Activated T-helper 1 cell treated with anti-CD3 and anti-CD28 coated beads, Interleukin-12 subunit alpha, Interleukin-12 subunit beta, Interleukin-2, Interleukin-4 antibody, amounts not matched to agents 30 ng/mL and 10 ng/mL and 1 ng/mL, durations not matched to agents 14 hours and 24 hours and 36 hours (primary cell): Measurements from ENCODE around the gene MARCHF3. TPM values are rescaled to one million over a fixed set of nuclear protein-coding genes. Genes with fewer than 3 reads are reported as not detected.
"Not testable (repeated sequence)": the region's sequence is repeated elsewhere in the genome, so short reads cannot be mapped to it uniquely, and the experiment has no call there.

Experiments
- DNase-seq: peaks from one replicate; pipeline ENCODE4 v3.0.0; 2021; ENCODE audit warnings: low spot score
- H3K27ac Mint-ChIP-seq: one replicate; pipeline ENCODE4 v1.8.0; 2021; ENCODE audit warnings: mild to moderate bottlenecking, mixed read lengths
- H3K27me3 Mint-ChIP-seq: one replicate; pipeline ENCODE4 v1.8.0; 2022; ENCODE audit warnings: mild to moderate bottlenecking, moderate library complexity, mixed read lengths; ENCODE audit not compliant: insufficient read depth
- H3K36me3 Mint-ChIP-seq: one replicate; pipeline ENCODE4 v1.8.0; 2021; ENCODE audit warnings: low read depth, mixed read lengths
- H3K4me1 Mint-ChIP-seq: one replicate; pipeline ENCODE4 v1.8.0; 2021; ENCODE audit warnings: low read depth, mixed read lengths
- H3K4me3 Mint-ChIP-seq: one replicate; pipeline ENCODE4 v1.8.0; 2021; ENCODE audit warnings: mild to moderate bottlenecking, moderate library complexity, mixed read lengths
- H3K9me3 Mint-ChIP-seq: one replicate; pipeline ENCODE4 v1.8.0; 2021; ENCODE audit warnings: mixed read lengths
- intact Hi-C: fragments of 100-400 bp; cut with micrococcal nuclease; formaldehyde crosslinking; loops from one replicate; pipeline ENCODE4 v1.15.1; 2024
- total RNA-seq: library from RNA; stranded (reverse); gene quantifications from 2 replicates; pipeline ENCODE4 v1.2.3, GENCODE V29; 2022

Gene MARCHF3
- total RNA-seq, 1 donor from 2014 or later: 5.9 TPM

DNA sequence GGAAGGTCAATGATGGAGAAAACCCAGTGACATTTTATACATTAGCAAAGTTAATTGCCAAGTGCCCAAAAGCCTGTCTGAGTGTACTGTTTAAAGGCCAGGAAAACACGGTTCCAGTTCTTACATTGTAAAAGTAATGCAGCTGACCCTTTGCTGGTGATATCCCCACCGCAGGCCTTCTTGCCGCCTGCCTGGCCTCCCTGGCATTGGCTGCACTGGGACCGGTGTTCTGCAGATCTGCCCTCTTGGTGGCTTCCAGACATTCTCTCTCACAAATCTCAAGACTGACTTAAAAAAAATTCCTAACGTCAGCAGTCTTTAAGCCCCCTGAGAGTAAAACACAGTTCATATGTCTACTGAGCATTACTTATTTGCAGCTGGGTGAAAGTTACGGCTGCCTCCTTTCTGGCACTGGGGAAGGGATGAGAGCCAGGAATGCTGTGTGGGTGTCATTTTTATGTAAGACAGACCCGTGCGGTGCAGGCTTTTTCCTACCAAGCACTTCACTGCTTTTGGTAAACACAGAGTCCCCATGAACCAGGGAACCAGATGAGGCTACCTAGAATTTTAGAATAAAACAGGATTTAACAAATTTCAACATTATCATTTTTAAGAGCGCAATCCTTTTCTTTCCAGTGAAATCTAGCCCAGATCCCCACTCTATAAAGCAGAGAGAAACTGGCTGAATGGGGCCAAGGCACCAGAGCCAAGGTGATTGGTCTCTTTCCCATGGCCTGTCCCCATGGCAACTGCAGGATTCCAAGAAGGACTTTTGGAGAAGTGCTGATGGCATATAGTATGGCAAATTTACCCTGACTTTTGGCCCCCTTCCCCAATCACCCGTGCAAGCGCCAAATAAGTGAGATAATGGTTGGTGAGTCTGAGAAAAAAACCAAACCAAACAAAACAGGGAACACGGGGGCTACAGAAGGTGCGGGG is 172.6 kb downstream of the MARCHF3 start:
- intact Hi-C loops: no loop called here
- Mint-ChIP-seq H3K9me3 (no peaks in the 10 kb centered on the region), H3K36me3 (peaks cover 16% of the 10 kb centered on the region), H3K4me3 (no peak overlapping the region), H3K27me3 (no peaks in the 10 kb centered on the region), H3K4me1 (peaks cover 26% of the 10 kb centered on the region), H3K27ac (no peak overlapping the region)
- DNase-seq: no peak

DNA sequence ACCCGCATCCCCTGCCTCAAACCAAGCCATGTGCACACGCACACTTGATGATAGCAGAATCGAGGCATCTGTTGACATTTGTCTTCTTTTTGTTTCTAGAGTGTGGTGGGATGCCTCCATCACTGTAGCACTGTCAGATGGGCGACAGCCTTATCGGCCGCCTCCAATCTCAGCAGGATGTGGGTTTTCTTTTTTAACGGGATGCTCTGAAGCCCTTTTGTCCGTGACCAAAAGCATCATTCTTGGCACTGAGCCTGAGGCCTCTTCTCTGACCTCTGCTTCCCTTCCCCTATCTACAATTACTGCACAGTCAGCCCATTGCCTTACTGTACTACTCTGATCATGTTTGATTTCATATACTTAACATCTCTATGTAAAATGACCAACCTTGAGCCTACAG is 175.1 kb downstream of the MARCHF3 start:
- Mint-ChIP-seq H3K4me3 (peak overlapping the region; percentile 12), H3K4me1 (peaks cover 40% of the 10 kb centered on the region), H3K9me3 (no peaks in the 10 kb centered on the region), H3K27ac (peak overlapping the region; percentile 22), H3K27me3 (no peaks in the 10 kb centered on the region), H3K36me3 (peaks cover 12% of the 10 kb centered on the region)
- no peak for DNase-seq
- intact Hi-C loops: no loop called here

DNA sequence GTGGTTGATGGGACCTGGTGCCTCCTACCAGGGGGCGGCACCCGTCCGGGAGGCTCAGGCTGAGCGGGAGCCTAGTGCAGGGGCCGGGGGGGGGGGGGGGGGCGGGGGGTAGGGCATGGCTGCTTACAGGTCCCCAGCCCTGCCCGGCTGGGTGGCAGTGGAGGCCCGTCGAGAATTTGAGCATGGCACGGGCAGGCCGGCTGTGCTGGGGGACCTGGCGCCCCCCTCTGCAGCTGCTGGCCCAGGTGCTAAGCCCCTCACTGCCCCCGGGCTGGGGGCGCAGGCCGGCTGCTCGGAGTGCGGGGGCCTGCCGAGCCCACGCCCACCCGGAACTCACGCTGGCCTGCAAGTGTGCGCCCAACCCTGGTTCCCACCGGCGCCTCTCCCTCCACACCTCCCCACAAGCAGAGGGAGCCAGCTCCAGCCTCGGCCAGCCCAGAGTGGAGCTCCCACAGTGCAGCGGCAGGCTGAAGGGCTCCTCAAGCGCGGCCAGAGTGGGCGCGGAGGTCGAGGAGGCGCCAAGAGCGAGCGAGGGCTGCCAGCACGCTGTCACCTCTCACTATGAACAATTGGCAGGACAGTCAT is 175.7 kb downstream of the MARCHF3 start:
- Mint-ChIP-seq H3K36me3 (peaks cover 12% of the 10 kb centered on the region), H3K27ac (peak overlapping the region; percentile 22), H3K9me3 (no peaks in the 10 kb centered on the region), H3K4me1 (peaks cover 40% of the 10 kb centered on the region), H3K4me3 (no peak overlapping the region), H3K27me3 (no peaks in the 10 kb centered on the region)
- intact Hi-C loops: loop anchor here (5.0 kb wide), 2 partner anchors 218 to 252 kb away; partner anchors contain the start of genes C5orf63 and PHAX
- no peak for DNase-seq

DNA sequence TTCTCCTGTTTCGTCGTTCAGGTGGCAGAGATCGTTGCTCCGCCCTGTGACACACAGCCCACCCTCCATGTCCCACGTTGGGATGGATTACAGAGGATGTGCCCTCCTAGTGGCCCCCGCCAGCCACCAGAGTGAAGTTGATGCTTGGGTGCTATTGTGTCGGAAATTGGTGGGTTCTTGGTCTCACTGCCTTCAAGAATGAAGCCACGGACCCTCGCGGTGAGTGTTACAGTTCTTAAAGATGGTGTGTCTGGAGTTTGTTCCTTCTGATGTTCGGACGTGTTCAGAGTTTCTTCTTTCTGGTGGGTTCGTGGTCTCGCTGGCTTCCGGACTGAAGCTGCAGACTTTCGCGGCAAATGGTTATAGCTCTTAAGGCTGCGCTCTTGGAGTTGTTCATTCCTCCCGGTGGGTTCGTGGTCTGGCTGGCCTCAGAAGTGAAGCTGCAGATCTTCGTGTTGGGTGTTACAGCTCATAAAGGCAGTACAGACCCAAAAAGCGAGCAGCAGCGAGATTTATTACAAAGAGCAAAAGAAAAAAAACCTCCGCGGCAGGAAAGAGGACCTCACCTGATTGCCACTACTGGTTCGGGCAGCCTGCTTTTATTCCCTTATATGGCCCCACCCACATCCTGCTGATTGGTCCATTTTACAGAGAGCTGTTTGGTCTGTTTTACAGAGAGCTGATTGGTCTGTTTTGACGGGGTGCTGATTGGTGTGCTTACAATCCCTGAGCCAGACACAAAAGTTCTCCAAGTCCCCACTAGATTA is 176.6 kb downstream of the MARCHF3 start:
- peaks cover 12% of the 10 kb centered on the region for H3K36me3 Mint-ChIP-seq
- not testable (repeated sequence) for H3K27me3 Mint-ChIP-seq, H3K9me3 Mint-ChIP-seq
- intact Hi-C loops: loop anchor here (1.0 to 5.0 kb wide), 5 partner anchors 8 to 251 kb away; partner anchors contain the start of genes C5orf63, MARCHF3 and PHAX
- peak; percentile 37 for DNase-seq
- peak overlapping the region; percentile 80 for H3K4me3 Mint-ChIP-seq
- peaks cover 40% of the 10 kb centered on the region for H3K4me1 Mint-ChIP-seq
- H3K27ac Mint-ChIP-seq: peak overlapping the region; percentile 90

DNA sequence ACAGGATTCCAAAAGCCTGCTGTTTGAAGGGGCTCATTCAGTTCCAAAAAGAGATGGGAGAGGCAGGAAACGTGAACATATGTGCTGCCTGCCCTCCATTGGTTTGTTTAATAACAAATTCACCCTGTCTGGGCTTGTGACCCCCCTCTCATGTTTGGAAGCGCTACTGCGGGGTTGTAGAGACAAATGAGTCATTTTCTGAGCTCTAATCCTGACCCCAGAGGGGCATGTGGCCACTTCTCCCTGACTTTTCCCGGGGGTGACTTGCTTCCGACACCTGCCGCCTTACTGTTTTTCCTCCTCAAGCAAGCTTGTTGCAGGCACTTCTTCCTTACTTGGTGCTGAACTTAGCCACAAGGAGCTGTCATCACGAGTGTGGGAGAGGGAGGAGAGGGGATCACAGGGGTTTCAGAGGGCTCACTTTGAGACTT is 177.5 kb downstream of the MARCHF3 start:
- DNase-seq: no peak
- Mint-ChIP-seq H3K27me3 (no peaks in the 10 kb centered on the region), H3K27ac (peak overlapping the region; percentile 90), H3K4me1 (peaks cover 40% of the 10 kb centered on the region), H3K9me3 (no peaks in the 10 kb centered on the region), H3K4me3 (peak overlapping the region; percentile 80), H3K36me3 (peaks cover 12% of the 10 kb centered on the region)
- intact Hi-C loops: loop anchor here (1.0 to 5.0 kb wide), 5 partner anchors 8 to 251 kb away; partner anchors contain the start of genes C5orf63, MARCHF3 and PHAX

DNA sequence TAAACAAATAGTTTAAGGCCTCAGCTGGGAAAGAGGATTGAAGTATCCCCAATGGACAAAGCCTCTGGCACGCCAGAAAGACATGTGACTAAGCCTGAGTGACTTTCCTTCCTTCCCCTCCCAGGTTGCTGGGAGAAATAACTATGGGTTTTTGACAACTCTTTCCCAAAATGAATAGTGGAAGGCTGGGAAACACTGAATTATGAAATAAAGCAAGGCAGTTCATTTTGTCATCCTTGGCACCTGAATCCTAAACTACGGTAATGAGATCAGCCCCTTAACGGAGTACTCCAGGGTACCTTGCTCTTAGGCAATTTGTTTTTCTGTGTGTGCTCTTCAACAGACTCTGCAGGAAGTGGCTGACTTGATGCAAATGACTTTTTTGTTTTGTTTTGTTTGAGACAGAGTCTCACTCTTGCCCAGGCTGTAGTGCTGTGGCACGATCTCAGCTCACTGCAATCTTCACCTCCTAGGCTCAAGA is 178.2 kb downstream of the MARCHF3 start:
- H3K27me3 Mint-ChIP-seq: no peaks in the 10 kb centered on the region
- H3K9me3 Mint-ChIP-seq: no peaks in the 10 kb centered on the region
- intact Hi-C loops: loop anchor here (2.0 to 5.0 kb wide), 4 partner anchors 41 to 250 kb away; partner anchors contain the start of genes C5orf63, MARCHF3 and PHAX
- peak; percentile 28 for DNase-seq
- H3K4me3 Mint-ChIP-seq: peak overlapping the region; percentile 80
- peaks cover 11% of the 10 kb centered on the region for H3K36me3 Mint-ChIP-seq
- peak overlapping the region; percentile 87 for H3K27ac Mint-ChIP-seq
- peaks cover 43% of the 10 kb centered on the region for H3K4me1 Mint-ChIP-seq

DNA sequence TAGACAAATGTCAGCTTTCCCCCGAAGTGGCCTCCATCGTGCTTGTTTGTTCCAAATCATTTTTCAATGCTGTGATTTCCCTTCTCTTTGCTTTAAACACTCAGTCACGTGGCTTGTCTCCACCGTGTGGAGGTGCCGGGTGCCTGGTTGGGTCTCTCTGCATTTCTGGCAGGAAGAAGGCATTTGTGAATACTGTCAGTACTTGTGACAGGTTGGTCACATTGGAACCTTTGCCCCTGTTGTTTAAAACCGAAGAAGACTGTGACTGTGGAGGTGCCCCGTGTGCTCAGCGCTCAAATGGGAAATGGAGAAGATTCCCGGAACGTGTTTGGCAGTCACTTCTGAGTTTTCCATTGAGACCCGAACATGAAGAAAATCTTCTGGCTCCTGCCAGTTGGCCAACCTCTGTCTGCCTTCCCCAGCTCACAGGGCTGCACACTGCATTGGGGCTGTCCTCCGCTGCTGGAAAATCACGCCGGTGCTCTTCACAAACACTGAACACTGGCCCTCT is 178.8 kb downstream of the MARCHF3 start:
- H3K4me1 Mint-ChIP-seq: peaks cover 49% of the 10 kb centered on the region
- intact Hi-C loops: loop anchor here (2.0 to 5.0 kb wide), 4 partner anchors 41 to 249 kb away; partner anchors contain the start of genes C5orf63, MARCHF3 and PHAX
- no peaks in the 10 kb centered on the region for H3K9me3 Mint-ChIP-seq
- H3K36me3 Mint-ChIP-seq: peaks cover 8% of the 10 kb centered on the region
- peak overlapping the region; percentile 87 for H3K27ac Mint-ChIP-seq
- peak overlapping the region; percentile 12 for H3K4me3 Mint-ChIP-seq
- no peak for DNase-seq
- H3K27me3 Mint-ChIP-seq: no peaks in the 10 kb centered on the region

DNA sequence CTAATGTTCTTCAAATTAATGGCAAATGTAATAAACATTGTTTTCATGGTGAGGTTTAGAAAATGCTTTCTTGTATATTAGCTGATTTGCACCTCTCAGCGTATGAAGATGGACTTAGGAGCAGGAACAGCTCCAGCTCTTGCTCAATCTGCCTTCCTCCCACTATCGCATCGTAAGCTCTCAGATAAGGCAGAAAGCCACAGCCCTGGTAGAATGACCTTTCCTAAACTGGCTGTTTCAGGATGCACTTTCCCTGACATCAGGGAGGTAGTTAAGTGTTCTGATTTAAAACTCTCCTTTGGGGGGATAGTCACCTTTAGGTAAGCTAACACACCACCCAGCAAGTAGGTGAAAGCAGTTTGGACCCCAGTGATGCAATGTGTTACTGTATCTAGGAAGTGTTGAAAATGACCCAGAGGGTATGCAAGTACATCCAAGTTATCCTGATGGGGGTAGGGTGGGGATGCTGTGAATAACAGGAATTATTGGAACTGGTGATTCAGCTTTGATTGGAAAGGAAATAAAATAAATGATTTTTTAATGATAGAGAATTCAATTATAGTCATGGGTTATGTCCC is 181.2 kb downstream of the MARCHF3 start:
- H3K4me3 Mint-ChIP-seq: no peak overlapping the region
- intact Hi-C loops: no loop called here
- H3K4me1 Mint-ChIP-seq: peaks cover 63% of the 10 kb centered on the region
- H3K27me3 Mint-ChIP-seq: no peaks in the 10 kb centered on the region
- H3K36me3 Mint-ChIP-seq: peaks cover 4% of the 10 kb centered on the region
- H3K9me3 Mint-ChIP-seq: no peaks in the 10 kb centered on the region
- H3K27ac Mint-ChIP-seq: no peak overlapping the region
- no peak for DNase-seq

DNA sequence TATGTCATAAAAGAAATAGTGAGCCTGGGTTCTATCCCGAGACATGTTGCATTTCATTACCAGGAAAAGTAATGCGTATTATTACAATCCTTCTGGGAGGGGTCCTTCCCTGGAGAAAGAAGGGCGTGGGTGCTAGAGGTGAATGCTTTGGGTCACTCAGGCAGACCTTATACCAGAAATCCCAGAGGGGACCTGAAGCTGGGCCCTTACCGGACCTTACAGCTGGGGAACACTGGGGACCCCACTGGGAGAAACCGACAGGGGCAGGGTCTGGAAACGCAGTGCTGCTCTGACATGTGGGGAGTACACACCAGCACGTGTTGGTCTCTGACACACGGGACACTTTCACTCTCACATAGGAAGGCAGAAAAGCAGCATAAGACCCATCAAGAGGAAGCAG is 182.1 kb downstream of the MARCHF3 start:
- Mint-ChIP-seq H3K36me3 (no peaks in the 10 kb centered on the region), H3K27me3 (no peaks in the 10 kb centered on the region), H3K9me3 (no peaks in the 10 kb centered on the region), H3K27ac (no peak overlapping the region), H3K4me3 (no peak overlapping the region), H3K4me1 (peaks cover 60% of the 10 kb centered on the region)
- no peak for DNase-seq
- intact Hi-C loops: no loop called here

DNA sequence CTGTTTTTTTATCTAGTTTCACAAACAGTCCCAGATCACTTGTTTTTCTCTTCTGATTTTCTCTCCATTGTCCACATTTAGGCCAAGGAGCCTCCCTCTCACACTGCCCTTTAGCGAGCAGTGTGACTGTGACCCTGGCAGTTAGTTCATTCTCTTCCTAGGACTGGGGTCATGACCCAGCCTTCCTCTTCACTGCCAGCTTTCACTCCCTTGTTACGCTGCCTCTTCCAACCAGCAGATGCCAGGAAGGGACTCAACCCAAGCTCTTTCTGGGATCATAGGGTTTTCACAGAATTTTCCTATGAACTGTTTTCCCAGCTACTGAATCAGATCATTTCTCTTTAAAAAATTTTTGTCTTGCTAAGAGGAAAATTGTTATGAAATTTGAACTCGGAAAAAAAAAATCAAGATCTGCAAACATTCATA is 182.5 kb downstream of the MARCHF3 start:
- peaks cover 57% of the 10 kb centered on the region for H3K4me1 Mint-ChIP-seq
- intact Hi-C loops: no loop called here
- no peaks in the 10 kb centered on the region for H3K36me3 Mint-ChIP-seq
- DNase-seq: no peak
- H3K27ac Mint-ChIP-seq: no peak overlapping the region
- no peaks in the 10 kb centered on the region for H3K9me3 Mint-ChIP-seq
- no peaks in the 10 kb centered on the region for H3K27me3 Mint-ChIP-seq
- no peak overlapping the region for H3K4me3 Mint-ChIP-seq

DNA sequence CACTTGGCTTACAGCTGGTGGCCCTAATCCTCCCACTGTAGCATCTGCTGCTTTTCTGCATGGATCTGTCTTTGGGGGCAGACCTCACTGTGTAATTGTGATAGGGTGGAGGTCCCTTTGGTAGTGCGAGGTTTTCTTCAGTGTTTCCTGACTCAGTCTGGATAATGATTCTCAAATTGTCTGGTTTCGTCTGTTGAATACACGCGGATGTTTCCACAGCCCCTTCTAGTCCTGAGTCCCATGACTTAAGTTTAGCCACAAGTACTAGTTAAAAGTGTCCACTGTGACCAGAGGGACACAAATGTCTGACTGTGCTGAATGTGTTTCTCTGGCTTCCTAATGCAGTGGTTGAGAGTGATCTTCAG is 182.9 kb downstream of the MARCHF3 start:
- Mint-ChIP-seq H3K36me3 (no peaks in the 10 kb centered on the region), H3K27me3 (no peaks in the 10 kb centered on the region), H3K9me3 (no peaks in the 10 kb centered on the region), H3K4me1 (peaks cover 53% of the 10 kb centered on the region), H3K27ac (no peak overlapping the region), H3K4me3 (no peak overlapping the region)
- DNase-seq: no peak
- intact Hi-C loops: no loop called here
